Measurements from ENCODE around the gene RAB20.
"Not testable (repeated sequence)": the region's sequence is repeated elsewhere in the genome, so short reads cannot be mapped to it uniquely, and the experiment has no call there.

Gene RAB20

DNA sequence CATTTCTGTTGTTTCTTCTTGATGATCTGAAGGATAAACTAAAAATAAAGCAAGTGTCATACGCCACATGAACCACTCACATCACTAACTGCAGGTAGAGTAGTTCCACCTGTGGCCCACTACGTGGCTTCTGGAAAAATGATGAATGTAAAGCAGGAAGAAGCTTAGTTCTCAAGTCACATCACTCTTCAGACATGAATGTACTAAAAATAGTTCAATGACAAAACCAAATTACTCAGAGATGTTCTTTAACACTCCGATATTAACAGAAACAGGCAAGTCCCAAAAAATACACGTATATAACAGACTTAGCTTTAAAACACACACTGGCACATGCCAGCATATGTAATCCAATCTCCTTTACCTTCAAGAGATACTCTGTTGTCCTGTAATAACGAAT lies 21.6 kb downstream of the RAB20 start:
- no peak for TF ChIP-seq CTCF (IDR thresholded peaks at IDR 0.05)
- Histone ChIP-seq H3K4me3 (ENCODE audit: low read depth in 1 of 2, low read length in 1 of 2) (no peak overlapping the region), H3K36me3 (no peaks in the 10 kb centered on the region), H3K27ac (no peak overlapping the region), H3K9me3 (no peaks in the 10 kb centered on the region), H3K4me1 (ENCODE audit: control insufficient read depth in 1 of 2, insufficient read depth in 1 of 2, low read depth in 1 of 2, low read length in 1 of 2) (peaks cover 26 to 36% of the 10 kb centered on the region in 2 experiments), H3K27me3 (no peaks in the 10 kb centered on the region)

DNA sequence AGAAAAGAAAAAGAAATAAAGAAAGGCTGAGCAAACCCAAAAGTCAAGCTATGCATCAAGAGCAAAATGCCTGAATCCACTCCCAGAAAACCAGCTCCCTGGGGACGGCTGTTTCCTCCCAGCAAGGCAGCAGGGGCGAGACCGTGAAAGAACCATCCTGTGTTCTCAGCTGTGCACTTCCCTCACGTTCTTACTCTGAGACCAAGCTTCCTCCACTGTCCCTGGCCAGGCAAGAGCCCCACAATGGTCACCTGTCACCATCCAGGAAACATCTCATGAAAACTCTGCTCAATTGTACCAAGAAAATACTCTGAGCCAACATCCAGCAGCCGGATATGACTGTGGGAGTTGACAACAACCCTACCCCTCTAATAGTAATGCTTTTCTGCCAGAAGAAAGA lies 22.9 kb downstream of the RAB20 start:
- Histone ChIP-seq H3K4me3 (ENCODE audit: low read depth in 1 of 2, low read length in 1 of 2) (no peak overlapping the region), H3K4me1 (ENCODE audit: control insufficient read depth in 1 of 2, insufficient read depth in 1 of 2, low read depth in 1 of 2, low read length in 1 of 2) (peaks cover 28 to 42% of the 10 kb centered on the region in 2 experiments), H3K9me3 (no peaks in the 10 kb centered on the region), H3K27ac (peak overlapping the region; percentile 50), H3K36me3 (no peaks in the 10 kb centered on the region), H3K27me3 (no peaks in the 10 kb centered on the region)
- TF ChIP-seq CTCF (IDR thresholded peaks at IDR 0.05), result no peak

DNA sequence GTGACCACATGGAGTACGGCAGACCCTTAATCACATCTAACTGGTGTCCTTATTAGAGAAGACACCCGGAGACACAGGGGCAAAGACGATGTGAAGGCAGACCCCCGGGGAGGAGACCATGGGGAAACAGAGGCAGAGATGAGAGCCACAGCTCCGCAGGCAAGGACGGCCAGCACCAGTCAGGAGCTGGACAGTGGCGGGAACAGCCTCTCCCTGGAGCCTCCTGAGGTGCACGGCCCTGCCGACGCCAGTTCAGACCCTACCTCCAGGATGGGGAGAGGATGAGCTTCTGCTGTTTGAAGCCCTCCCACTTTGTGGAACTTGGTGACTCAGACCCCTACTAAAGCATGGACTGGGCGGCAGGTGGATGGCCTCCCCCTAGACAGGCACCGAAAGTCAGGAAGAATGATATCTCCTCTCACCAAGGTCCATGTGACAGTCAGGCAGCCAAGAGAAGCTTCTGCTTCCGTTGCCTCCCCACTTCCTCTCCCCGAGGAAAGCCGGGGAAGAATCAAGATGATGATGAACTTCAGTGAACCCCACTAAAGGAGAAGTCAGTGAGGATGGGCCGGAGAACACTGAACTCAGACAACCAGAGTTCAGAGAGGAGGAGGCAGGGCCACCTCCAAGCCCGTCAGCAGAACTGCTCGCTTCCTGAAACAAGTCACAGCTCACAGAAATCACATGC lies 25.4 kb downstream of the RAB20 start:
- peak overlapping the region; percentile 91 for H3K27ac ChIP-seq
- no peaks in the 10 kb centered on the region for H3K36me3 ChIP-seq
- peaks cover 39 to 64% of the 10 kb centered on the region in 2 experiments for H3K4me1 ChIP-seq (ENCODE audit: control insufficient read depth in 1 of 2, insufficient read depth in 1 of 2, low read depth in 1 of 2, low read length in 1 of 2)
- no peaks in the 10 kb centered on the region for H3K27me3 ChIP-seq
- peak overlapping the region; percentile 12 to 45 for H3K4me3 ChIP-seq (ENCODE audit: low read depth in 1 of 2, low read length in 1 of 2)
- TF ChIP-seq CTCF (IDR thresholded peaks at IDR 0.05), result no peak
- H3K9me3 ChIP-seq, result no peaks in the 10 kb centered on the region

DNA sequence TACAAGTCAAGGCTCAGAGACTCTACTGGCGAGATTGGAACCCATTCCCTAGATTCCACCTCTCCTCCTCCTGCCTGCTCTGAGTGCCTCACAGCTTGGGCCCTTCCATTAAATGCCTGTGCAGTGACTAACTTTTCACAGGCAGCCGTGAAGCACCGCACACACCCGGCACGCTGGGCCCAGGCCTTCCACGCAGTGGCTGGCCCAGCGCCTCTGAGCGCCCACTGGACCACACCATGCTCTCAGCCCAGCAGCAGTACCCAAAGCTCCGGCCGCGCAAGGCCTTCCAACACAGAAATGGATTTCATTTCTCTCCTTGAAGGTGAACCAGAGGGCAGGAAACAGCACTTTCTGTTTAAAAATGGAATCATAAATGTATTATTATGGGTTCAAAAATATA lies 26.0 kb downstream of the RAB20 start:
- Histone ChIP-seq H3K4me3 (ENCODE audit: low read depth in 1 of 2, low read length in 1 of 2) (peak overlapping the region in 1 of 2 experiments; percentile 45), H3K27me3 (no peaks in the 10 kb centered on the region), H3K4me1 (ENCODE audit: control insufficient read depth in 1 of 2, insufficient read depth in 1 of 2, low read depth in 1 of 2, low read length in 1 of 2) (peaks cover 39 to 66% of the 10 kb centered on the region in 2 experiments), H3K9me3 (no peaks in the 10 kb centered on the region), H3K36me3 (no peaks in the 10 kb centered on the region), H3K27ac (peak overlapping the region; percentile 91)
- TF ChIP-seq CTCF (IDR thresholded peaks at IDR 0.05), result no peak

GRCh38 chr13:110533771-110534670 lies 27.5 kb downstream of the RAB20 start:
- no peaks in the 10 kb centered on the region for H3K36me3 ChIP-seq
- no peak overlapping the region for H3K4me3 ChIP-seq (ENCODE audit: low read depth in 1 of 2, low read length in 1 of 2)
- H3K27ac ChIP-seq, result peak overlapping the region; percentile 91
- H3K4me1 ChIP-seq (ENCODE audit: control insufficient read depth in 1 of 2, insufficient read depth in 1 of 2, low read depth in 1 of 2, low read length in 1 of 2), result peaks cover 39 to 70% of the 10 kb centered on the region in 2 experiments
- no peaks in the 10 kb centered on the region for H3K27me3 ChIP-seq
- no peak for TF ChIP-seq CTCF (IDR thresholded peaks at IDR 0.05)
- no peaks in the 10 kb centered on the region for H3K9me3 ChIP-seq

GRCh38 chr13:110532258-110532657 lies 29.3 kb downstream of the RAB20 start:
- not testable (repeated sequence) for H3K27me3 ChIP-seq; H3K4me3 ChIP-seq (ENCODE audit: low read depth in 1 of 2, low read length in 1 of 2); H3K36me3 ChIP-seq; H3K9me3 ChIP-seq
- Histone ChIP-seq H3K27ac (peak overlapping the region; percentile 63), H3K4me1 (ENCODE audit: control insufficient read depth in 1 of 2, insufficient read depth in 1 of 2, low read depth in 1 of 2, low read length in 1 of 2) (peaks cover 33 to 70% of the 10 kb centered on the region in 2 experiments)

Measured in neutrophil (primary cell).